Stomach smooth muscle (tissue), 2 donors: ENCODE data around the gene RRP36.
A peak's percentile ranks its signal among the peaks of the same experiment; 100 is the strongest.

ENCODE experiments used
- H3K27ac ChIP-seq: one replicate; pipeline ENCODE4 v1.7.0; 2013; ENCODE audit warnings: mild to moderate bottlenecking, low read length, inconsistent platforms
- H3K27me3 ChIP-seq, 2 donors: one replicate each; pipeline ENCODE4 v1.7.0; 2013; ENCODE audit warnings: low read length in 2 of 2; ENCODE audit not compliant: insufficient read depth in 2 of 2, control insufficient read depth in 1 of 2
- H3K36me3 ChIP-seq, 2 donors: one replicate each; pipeline ENCODE4 v1.7.0; 2013; ENCODE audit warnings: low read length in 2 of 2; ENCODE audit not compliant: control insufficient read depth in 2 of 2, insufficient read depth in 2 of 2
- H3K4me1 ChIP-seq: one replicate; pipeline ENCODE4 v1.7.0; 2013; ENCODE audit warnings: low read length; ENCODE audit not compliant: control insufficient read depth, insufficient read depth
- H3K4me3 ChIP-seq, 2 donors: one replicate each; pipeline ENCODE4 v1.7.0; 2013; ENCODE audit warnings: low read length in 2 of 2
- H3K9ac ChIP-seq, 2 donors: one replicate each; pipeline ENCODE4 v1.7.0; 2013; ENCODE audit warnings: low read length in 2 of 2, mild to moderate bottlenecking in 1 of 2
- H3K9me3 ChIP-seq, 2 donors: one replicate each; pipeline ENCODE4 v1.7.0; 2013; ENCODE audit warnings: low read length in 2 of 2; ENCODE audit not compliant: control insufficient read depth in 2 of 2
- donor health status: healthy.
- donor health status: Pancreatic carcinoma.

RRP36 gene

DNA sequence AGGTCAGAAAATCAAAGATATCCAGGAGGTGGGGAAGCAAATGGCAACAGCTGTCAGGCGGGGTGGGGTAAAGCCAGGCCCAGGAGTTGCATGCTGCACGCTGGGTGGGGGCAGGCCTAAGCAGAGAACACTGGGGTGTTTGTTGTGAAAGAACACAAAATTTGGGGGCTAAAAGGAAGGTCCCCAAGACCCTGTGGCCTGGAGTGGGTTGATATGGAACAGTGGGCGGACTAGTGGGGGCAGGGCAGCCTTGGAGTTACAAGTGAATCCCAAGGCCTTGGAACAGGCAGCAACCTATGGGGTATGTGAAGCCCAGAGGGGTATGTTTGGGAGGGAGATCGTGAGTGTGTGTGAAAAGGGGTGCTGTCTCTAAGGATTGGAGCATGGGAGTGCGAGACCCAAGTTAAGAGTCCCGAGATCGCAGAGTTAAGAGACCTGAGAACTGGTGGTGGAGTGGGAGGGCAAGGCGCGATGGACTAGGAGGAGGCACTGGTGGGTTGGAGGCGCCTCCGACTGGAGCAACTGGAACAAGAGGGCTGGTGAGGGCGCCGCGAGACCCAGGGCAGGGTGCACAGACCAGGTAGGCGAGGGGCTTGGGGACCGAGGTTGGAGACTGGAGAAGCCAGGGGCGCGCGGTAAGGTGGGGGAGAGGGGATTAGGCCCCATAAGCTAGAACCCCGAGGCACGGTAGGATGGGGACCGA lies 31.6 kb downstream of the RRP36 start:
- Histone ChIP-seq H3K36me3 (peaks cover 13 to 15% of the 10 kb centered on the region in 2 donors), H3K9me3 (no peaks in the 10 kb centered on the region), H3K27ac (peak overlapping the region; percentile 92), H3K4me3 (peak overlapping the region; percentile 63 to 76), H3K4me1 (peaks cover 14% of the 10 kb centered on the region), H3K27me3 (no peaks in the 10 kb centered on the region), H3K9ac (peak overlapping the region; percentile 56 to 84)

DNA sequence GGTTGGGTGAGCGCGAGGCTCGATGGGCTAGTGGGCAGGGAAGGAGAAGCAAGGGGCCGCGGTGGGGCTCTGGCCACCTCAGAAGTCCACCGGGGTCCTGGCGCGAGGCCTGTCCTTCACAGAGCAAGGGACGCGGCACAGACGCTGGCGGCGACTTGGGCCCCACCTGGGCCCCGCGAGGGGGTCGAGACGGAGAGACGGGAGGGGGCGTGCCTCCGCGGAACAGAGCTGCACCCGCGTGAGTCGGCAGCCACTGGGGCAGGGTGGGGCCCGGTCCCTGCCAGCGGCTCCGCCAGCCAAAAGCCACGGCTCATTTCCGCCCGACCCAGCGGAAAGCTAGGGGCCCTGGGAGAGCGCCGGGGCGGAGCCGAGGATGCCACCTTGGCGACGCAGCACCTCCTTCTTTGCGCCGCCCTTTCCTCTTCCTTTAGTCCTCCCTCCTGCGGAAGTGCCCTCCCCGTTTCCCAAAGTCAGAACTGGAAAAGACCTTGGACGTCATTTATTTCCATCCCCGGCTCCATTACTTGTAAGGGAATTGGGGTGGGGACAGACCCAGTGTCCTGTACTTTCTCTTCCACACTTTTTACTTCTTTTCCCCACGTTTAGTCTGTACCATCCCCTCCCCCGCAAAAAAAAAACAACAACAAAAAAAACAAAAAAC lies 32.3 kb downstream of the RRP36 start, which contains the start of gene CUL7:
Gene CUL7 (minus strand): TSS at position 307 of the 661 bp plus-strand sequence. CDS start 1,063 bp downstream, outside the sequence.
- peak within 1 kb of the TSS; percentile 63 to 76 for H3K4me3 ChIP-seq
- H3K27ac ChIP-seq = peak within 1 kb of the TSS; percentile 92
- peaks cover 13 to 15% of the 10 kb centered on the region in 2 donors for H3K36me3 ChIP-seq
- no peaks in the 10 kb centered on the region for H3K9me3 ChIP-seq
- no peaks in the 10 kb centered on the region for H3K27me3 ChIP-seq
- peak within 1 kb of the TSS; percentile 56 to 84 for H3K9ac ChIP-seq
- H3K4me1 ChIP-seq = peaks cover 21% of the 10 kb centered on the region

DNA sequence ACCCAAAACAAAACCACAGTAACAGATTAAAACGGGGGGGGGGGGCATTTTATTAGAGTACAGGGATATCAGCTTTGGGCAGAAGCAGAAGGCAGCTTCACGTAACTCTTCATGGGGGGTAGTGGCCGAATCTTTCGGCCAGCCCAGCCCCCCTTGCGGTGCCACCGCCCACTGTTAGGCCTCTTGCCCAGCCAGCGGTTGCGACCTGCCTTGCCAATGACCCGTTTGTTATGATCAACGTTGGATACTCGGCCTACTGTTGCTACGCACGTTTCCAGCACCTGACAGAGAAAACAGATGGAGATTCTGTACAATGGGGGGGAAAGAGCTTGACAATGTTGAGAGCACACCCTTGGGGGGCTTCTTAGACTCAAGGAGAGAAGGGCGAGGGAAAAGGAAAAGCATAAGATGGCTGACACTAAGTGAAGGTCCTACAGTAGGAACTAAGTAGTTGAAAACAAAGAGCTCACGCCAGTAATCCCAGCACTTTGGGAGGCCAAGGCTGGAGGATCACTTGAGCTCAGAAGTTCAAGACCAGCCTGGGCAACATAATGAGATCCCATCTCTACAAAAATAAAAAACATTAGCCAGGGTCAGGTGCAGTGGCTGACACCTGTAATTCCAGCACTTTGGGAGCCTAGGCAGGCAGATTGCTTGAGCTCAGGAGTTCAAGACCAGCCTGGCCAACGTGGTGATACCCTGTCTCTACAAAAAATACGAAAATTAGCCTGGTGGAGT lies 33.0 kb downstream of the RRP36 start:
- Histone ChIP-seq H3K9me3 (no peaks in the 10 kb centered on the region), H3K36me3 (peaks cover 13 to 15% of the 10 kb centered on the region in 2 donors), H3K4me3 (peak overlapping the region; percentile 63 to 76), H3K27ac (peak overlapping the region; percentile 92), H3K27me3 (no peaks in the 10 kb centered on the region), H3K9ac (peak overlapping the region; percentile 56 to 71), H3K4me1 (peaks cover 25% of the 10 kb centered on the region)

DNA sequence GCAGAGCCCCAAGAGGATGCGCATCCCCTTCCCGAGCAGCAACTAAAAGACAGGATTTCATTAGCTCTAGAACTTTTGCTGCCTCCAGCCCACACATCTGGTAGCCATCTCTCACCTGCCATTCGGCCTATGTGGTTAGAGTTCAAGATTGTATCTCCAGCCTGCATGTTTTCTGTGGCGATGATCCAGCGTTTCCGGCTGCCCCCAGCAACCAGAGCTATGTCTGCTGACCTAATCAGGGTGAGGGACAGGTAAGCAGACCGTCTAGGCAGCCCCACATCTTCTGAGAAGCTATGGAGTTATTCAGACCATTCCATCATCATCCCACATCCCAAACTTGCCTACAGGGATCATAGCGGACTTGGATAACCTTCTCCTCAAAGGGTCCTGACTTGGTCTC lies 34.5 kb downstream of the RRP36 start:
- peaks cover 11 to 15% of the 10 kb centered on the region in 2 donors for H3K36me3 ChIP-seq
- no peaks in the 10 kb centered on the region for H3K27me3 ChIP-seq

DNA sequence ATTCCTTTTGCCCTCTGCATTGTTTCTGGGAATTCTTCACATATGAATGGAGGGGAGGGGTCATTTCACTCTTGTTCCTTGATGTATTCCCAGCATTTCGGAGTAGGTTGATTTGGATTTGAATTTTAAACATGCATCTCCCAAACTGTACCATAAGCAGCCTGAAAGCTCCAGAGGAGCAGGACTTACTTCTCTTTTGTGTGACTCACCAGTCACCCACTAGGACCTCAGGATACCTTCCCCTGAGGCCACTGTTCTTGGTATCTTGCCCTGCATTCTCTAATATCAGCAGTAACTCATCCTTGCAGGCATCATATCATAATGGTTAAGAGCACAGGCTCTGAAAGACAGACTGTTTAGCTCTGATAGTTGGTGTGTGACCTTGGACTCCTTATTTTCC lies 37.1 kb downstream of the RRP36 start:
- Histone ChIP-seq H3K4me1 (peaks cover 32% of the 10 kb centered on the region), H3K27ac (peak overlapping the region; percentile 79), H3K9ac (peak overlapping the region; percentile 93 to 94), H3K4me3 (peak overlapping the region; percentile 93 to 99), H3K9me3 (no peaks in the 10 kb centered on the region), H3K36me3 (peaks cover 15 to 21% of the 10 kb centered on the region in 2 donors), H3K27me3 (no peaks in the 10 kb centered on the region)

More for the DNA sequence above, 34.5 kb downstream of the RRP36 start:
- no peak overlapping the region for H3K4me3 ChIP-seq
- no peak overlapping the region for H3K27ac ChIP-seq
- H3K4me1 ChIP-seq = peaks cover 36% of the 10 kb centered on the region
- H3K9ac ChIP-seq = no peak overlapping the region
- no peaks in the 10 kb centered on the region for H3K9me3 ChIP-seq

GRCh38 chr6:43059168-43060033 lies 38.0 kb downstream of the RRP36 start, which contains the start of the genes KLC4 and MRPL2:
TSS of gene KLC4 (plus strand) at chr6:43059631. CDS start at chr6:43061336, 1,705 bp downstream.
TSS of gene MRPL2 (minus strand) at chr6:43059434. CDS start at chr6:43059381, 53 bp downstream.
- Histone ChIP-seq H3K9me3 (no peaks in the 10 kb centered on the region), H3K4me1 (peaks cover 26% of the 10 kb centered on the region), H3K27ac (peak within 1 kb of the TSS; percentile 86), H3K4me3 (peak within 1 kb of the TSS; percentile 93 to 99), H3K9ac (peak within 1 kb of the TSS; percentile 94 to 96), H3K36me3 (peaks cover 15 to 21% of the 10 kb centered on the region in 2 donors), H3K27me3 (no peaks in the 10 kb centered on the region)

DNA sequence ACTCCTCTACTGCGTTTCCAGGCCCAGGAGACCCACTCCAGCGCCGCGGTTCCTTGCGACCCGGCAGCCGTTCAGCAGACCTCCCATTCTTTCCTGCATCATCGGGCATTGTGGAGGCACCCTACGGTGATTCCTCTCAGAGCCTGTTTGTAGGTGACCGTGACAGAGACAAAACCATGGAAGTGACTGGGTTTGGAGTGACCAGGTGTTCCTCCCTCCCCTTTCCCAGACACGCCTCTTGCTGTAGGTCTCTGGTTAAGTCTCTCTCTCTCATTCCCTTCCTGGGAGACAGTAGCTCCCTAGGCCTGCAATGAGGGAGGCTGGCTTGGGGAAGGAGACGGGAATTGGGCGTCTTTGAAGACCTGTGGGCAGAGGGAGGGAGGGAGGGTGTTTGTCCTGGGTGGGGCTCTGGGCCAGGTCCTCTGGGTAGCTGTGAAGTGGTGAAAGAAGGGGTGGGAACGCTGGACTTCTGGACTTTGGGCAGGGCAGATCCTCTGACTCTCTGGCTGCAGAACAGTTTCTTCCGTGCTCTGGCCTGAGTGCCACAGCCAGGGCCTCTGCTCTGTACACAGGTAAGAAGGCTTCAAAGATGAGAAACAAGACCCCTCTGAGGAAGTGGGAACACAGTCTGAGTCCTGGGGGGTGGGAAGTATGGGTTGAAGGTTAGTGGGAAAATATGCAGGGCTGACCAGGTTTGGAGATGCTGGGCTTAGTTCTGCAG lies 38.8 kb downstream of the RRP36 start:
- Histone ChIP-seq H3K36me3 (peaks cover 19 to 25% of the 10 kb centered on the region in 2 donors), H3K27me3 (no peaks in the 10 kb centered on the region)

DNA sequence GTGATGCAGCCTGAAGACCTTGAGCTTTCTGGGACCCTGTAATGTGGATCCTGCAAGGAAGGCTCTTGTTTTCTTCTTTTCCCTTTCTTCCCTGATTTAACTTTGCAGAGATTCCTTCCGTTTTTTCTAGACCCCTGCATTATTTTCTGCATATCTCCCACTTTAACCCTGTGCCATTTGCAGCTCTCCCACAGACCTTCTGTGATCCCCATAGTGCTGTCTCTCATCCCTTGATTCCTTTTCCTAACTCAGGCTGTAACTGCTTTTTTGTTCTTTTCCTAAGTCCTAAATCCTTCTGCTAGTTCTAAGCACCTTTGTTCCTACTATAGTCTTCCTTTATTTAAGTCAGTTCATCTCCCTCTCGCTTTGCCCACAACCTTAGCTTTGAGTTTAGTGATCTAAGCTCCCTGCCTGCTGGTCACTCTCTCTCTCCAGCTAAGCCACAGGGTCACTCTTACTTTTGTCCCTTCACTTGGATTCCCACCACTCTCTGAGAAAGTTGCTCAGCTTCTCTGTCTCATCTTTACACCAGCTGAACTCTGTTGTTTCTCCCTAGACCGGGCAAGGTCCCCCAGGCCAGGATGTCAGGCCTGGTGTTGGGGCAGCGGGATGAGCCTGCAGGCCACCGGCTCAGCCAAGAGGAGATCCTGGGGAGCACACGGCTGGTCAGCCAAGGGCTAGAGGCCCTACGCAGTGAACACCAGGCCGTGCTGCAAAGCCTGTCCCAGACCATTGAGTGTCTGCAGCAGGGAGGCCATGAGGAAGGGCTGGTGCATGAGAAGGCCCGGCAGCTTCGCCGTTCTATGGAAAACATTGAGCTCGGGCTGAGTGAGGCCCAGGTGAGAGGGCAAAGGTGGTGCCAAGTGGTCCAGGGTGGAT lies 39.6 kb downstream of the RRP36 start:
- peaks cover 19 to 24% of the 10 kb centered on the region in 2 donors for H3K36me3 ChIP-seq

More for the DNA sequence above, 38.8 kb downstream of the RRP36 start:
- peak overlapping the region; percentile 86 to 96 for H3K9ac ChIP-seq
- peak overlapping the region; percentile 90 to 99 for H3K4me3 ChIP-seq
- no peaks in the 10 kb centered on the region for H3K9me3 ChIP-seq
- peaks cover 25% of the 10 kb centered on the region for H3K4me1 ChIP-seq
- peak overlapping the region; percentile 86 for H3K27ac ChIP-seq

DNA sequence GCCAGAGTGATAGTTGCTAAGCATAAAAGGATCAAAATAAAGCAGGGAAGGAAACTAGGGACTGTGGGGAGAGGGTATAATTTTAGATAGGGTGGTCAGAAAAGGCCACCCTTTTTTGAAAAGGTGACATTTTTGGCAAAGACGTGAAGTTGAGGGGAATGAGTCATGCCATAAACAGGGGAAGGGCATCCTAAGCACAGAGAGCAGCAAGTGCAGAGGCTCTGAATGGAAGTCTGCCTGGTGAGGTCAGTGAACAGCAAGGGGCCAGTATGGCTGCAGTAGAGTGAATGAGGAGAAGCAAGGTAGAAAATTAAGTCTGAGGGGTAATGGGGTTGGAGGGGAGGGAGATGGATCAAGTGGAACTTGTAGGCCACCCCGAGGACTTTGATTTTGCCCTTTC lies 40.4 kb downstream of the RRP36 start:
- peaks cover 25% of the 10 kb centered on the region for H3K4me1 ChIP-seq
- H3K27ac ChIP-seq = no peak overlapping the region
- no peak overlapping the region for H3K4me3 ChIP-seq
- no peaks in the 10 kb centered on the region for H3K9me3 ChIP-seq
- no peaks in the 10 kb centered on the region for H3K27me3 ChIP-seq
- H3K36me3 ChIP-seq = peaks cover 23 to 28% of the 10 kb centered on the region in 2 donors
- no peak overlapping the region for H3K9ac ChIP-seq

More for the DNA sequence above, 39.6 kb downstream of the RRP36 start:
- peaks cover 25% of the 10 kb centered on the region for H3K4me1 ChIP-seq
- peak overlapping the region; percentile 90 to 99 for H3K4me3 ChIP-seq
- H3K27me3 ChIP-seq = no peaks in the 10 kb centered on the region
- H3K27ac ChIP-seq = no peak overlapping the region
- peak overlapping the region in 1 of 2 donors; percentile 96 for H3K9ac ChIP-seq
- H3K9me3 ChIP-seq = no peaks in the 10 kb centered on the region
